ENCODE data around the gene TTN. TPM values are rescaled to one million over a fixed set of nuclear protein-coding genes. Genes with fewer than 3 reads are reported as not detected.

Gene TTN
- total RNA-seq, 1 experiment from 2014 or later = 0.05 TPM

DNA sequence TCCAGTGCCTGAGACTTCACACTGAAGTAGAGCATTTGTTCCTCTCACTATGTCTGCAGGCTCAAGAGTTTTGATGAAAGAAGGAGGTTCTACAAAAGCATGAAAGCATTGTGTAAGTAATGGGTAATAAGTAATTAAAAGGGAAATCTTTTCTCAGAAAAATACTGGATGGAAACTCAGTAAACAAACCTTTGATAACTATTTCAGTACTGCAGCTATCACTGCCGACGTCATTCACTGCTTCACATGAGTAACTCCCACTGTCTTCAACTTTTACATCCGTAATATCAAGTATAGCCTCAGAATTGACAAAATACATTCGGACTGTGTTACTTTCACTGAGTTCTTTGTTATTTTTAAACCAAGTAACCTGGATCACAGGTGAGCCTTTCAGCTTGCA, 72.7 kb downstream of the TTN start:
- DNase-seq (ENCODE audit: low read depth, low spot score) (no peak), ATAC-seq (no peak)
- no peaks in the 10 kb centered on the region for H3K36me3 ChIP-seq (ENCODE audit: control insufficient read depth in 1 of 2, insufficient read depth in 2 of 2, low read length in 2 of 2)
- ChIA-PET RAD21 (ENCODE audit: low non-redundant PET in 1 of 2, low total read pairs in 2 of 2, uncharacterized antibody in 2 of 2, unreplicated experiment in 2 of 2) (no interaction called here), CTCF (no interaction called here), POLR2A (no interaction called here)
- no peaks in the 10 kb centered on the region for H3K4me1 ChIP-seq (ENCODE audit: control insufficient read depth in 1 of 2, insufficient read depth in 2 of 2, low read length in 2 of 2)
- no peaks in the 10 kb centered on the region for H3K9me3 ChIP-seq (ENCODE audit: control insufficient read depth in 1 of 2, insufficient read depth in 1 of 2, low read depth in 1 of 2, low read length in 2 of 2)
- BruUV-seq (replicated peaks) = no TSS peak
- no peak for TF ChIP-seq ELF1 (IDR thresholded peaks at IDR 0.05; ENCODE audit: borderline replicate concordance, low read depth)
- no peak for TF ChIP-seq CTCF (IDR thresholded peaks at IDR 0.05 in 2 of 3, conservative IDR thresholded peaks at IDR 0.05 in 1 of 3; ENCODE audit: borderline replicate concordance in 1 of 3, insufficient read depth in 1 of 3, low read depth in 2 of 3, low read length in 2 of 3)
- TF ChIP-seq REST (IDR thresholded peaks at IDR 0.05; ENCODE audit: low read depth) = no peak
- no peak for TF ChIP-seq RAD21 (IDR thresholded peaks at IDR 0.05; ENCODE audit: low read depth)
- no peak for TF ChIP-seq ZFX (IDR thresholded peaks at IDR 0.05)
- TF ChIP-seq, protein P1, sequence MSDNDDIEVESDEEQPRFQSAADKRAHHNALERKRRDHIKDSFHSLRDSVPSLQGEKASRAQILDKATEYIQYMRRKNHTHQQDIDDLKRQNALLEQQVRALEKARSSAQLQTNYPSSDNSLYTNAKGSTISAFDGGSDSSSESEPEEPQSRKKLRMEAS (IDR thresholded peaks at IDR 0.05) = no peak
- no peak for TF ChIP-seq SP1 (IDR thresholded peaks at IDR 0.05; ENCODE audit: low read depth)
- H3K4me2 ChIP-seq (ENCODE audit: low read length) = no peak overlapping the region
- H3K9me2 ChIP-seq (ENCODE audit: insufficient read depth) = no peaks in the 10 kb centered on the region
- H3K27me3 ChIP-seq (ENCODE audit: insufficient read depth, low read length) = peaks cover 85% of the 10 kb centered on the region
- H3K79me2 ChIP-seq (ENCODE audit: insufficient read depth, low read length) = no peaks in the 10 kb centered on the region
- no peak overlapping the region for H3K27ac ChIP-seq (ENCODE audit: low read depth, low read length)
- intact Hi-C loops (cut with micrococcal nuclease) = no loop called here
- no peak overlapping the region for H2AFZ ChIP-seq (ENCODE audit: low read depth, low read length, poor library complexity, severe bottlenecking)
- no peak overlapping the region for H3K4me3 ChIP-seq (replicated peaks in 1 of 2; ENCODE audit: low read depth in 1 of 2, low read length in 2 of 2)
- H4K20me1 ChIP-seq (ENCODE audit: insufficient read depth) = no peaks in the 10 kb centered on the region
- no peak overlapping the region for H3K9ac ChIP-seq (ENCODE audit: low read length)

Data from HCT116 (cell line).